OCI-LY3 (cell line): ENCODE measurements around the gene TIMM8B.

ENCODE experiments used
- EZH2phosphoT487 ChIP-seq: fragments of 200-600 bp; shearing (Covaris generic); IDR thresholded peaks from 2 replicates; pipeline ENCODE4 v1.6.1; 2018; ENCODE audit warnings: antibody characterized with exemption, mixed run types, low read depth
- TF ChIP-seq, protein P1 (sequence below): fragments of 200-600, 300-600 bp; sonication (generic); IDR thresholded peaks from 2 replicates; pipeline ENCODE4 v1.5.1; 2014; ENCODE audit warnings: antibody characterized with exemption, low read length, low read depth

DNA sequence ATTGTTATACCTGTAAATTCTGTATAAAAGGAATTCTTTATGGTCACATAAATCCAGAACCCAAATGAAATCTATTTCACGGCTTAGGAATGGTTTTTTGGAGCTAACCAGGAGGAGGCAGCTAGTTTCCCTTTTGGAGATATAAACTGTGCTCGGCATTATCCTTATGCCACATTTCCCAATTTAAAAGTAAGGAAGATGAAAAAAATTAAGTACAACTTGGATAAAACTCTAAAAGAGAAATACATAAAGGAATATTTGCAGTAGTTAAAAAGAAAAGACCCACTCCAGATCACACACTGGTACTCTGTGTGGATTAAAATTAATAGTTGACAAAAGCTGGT, 43.6 kb downstream of the TIMM8B start:
- TF ChIP-seq, protein P1, sequence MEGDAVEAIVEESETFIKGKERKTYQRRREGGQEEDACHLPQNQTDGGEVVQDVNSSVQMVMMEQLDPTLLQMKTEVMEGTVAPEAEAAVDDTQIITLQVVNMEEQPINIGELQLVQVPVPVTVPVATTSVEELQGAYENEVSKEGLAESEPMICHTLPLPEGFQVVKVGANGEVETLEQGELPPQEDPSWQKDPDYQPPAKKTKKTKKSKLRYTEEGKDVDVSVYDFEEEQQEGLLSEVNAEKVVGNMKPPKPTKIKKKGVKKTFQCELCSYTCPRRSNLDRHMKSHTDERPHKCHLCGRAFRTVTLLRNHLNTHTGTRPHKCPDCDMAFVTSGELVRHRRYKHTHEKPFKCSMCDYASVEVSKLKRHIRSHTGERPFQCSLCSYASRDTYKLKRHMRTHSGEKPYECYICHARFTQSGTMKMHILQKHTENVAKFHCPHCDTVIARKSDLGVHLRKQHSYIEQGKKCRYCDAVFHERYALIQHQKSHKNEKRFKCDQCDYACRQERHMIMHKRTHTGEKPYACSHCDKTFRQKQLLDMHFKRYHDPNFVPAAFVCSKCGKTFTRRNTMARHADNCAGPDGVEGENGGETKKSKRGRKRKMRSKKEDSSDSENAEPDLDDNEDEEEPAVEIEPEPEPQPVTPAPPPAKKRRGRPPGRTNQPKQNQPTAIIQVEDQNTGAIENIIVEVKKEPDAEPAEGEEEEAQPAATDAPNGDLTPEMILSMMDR: no peak
- no peak for TF ChIP-seq EZH2phosphoT487
